Gastrocnemius medialis (tissue), 4 donors: ENCODE measurements around the gene PCDHB10.

Experiments used
- CTCF ChIP-seq, 5 experiments: fragments of 450-650 bp in 3 of 5; fragments of 200-600 bp in 2 of 5; sonication (generic) in 2 of 5; IDR thresholded peaks in 4 of 5; conservative IDR thresholded peaks in 1 of 5; 1 replicate in 4 of 5; 2 replicates in 1 of 5; pipeline ENCODE4 v1.5.1; 2016 to 2019; ENCODE audit warnings: antibody characterized with exemption in 5 of 5, mild to moderate bottlenecking in 3 of 5, moderate library complexity in 3 of 5
- POLR2A ChIP-seq, 2 donors: fragments of 450-650 bp; IDR thresholded peaks; one replicate each; pipeline ENCODE4 v1.6.1; 2017; ENCODE audit warnings: antibody characterized with exemption in 2 of 2, mild to moderate bottlenecking in 2 of 2, moderate library complexity in 2 of 2

- TF ChIP-seq CTCF (IDR thresholded peaks at IDR 0.05 in 4 of 5, conservative IDR thresholded peaks at IDR 0.05 in 1 of 5) (no peak), POLR2A (IDR thresholded peaks at IDR 0.05) (no peak)
Measured at GRCh38 chr5:141208478-141208877, 16.3 kb downstream of the PCDHB10 start, which contains the start of gene PCDHB12.
